Measurements from ENCODE around the gene ADCY2. TPM values are rescaled to one million over a fixed set of nuclear protein-coding genes. Genes with fewer than 3 reads are reported as not detected.
A peak's percentile ranks its signal among the peaks of the same experiment; 100 is the strongest.

ADCY2 gene
- total and polyA plus RNA-seq, 4 donors, result 25.4 to 145 (median 71.1) TPM

DNA sequence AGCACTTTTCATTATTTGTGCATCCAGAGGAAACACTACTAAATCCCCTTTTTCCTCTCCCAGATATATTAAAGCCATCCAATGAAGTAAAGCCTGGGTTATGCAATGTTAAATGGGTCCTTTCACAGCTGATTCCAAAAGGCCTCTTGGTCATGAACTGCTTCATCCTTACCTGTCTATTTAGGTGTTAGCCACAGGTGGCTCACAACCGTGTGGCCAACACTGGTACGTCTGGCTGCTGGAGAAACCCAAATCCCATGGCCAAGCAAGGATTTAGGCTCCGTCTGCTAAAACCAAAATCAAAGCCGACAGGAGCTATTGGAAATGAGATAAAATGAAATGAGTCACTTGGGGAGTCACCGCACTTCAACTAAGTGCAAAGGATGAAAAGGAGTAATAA is 193.9 kb downstream of the ADCY2 start:
- Histone ChIP-seq H3K9me3 (ENCODE audit: control insufficient read depth, insufficient read depth, low read length) (no peaks in the 10 kb centered on the region), H3K27me3 (ENCODE audit: control insufficient read depth, insufficient read depth, low read length) (no peaks in the 10 kb centered on the region), H3K27ac (ENCODE audit: low read depth, low read length) (no peak overlapping the region), H3K36me3 (ENCODE audit: control insufficient read depth, insufficient read depth, low read length) (no peaks in the 10 kb centered on the region), H3K4me3 (ENCODE audit: low read depth, low read length) (no peak overlapping the region), H3K4me1 (ENCODE audit: control insufficient read depth, insufficient read depth, low read length) (no peaks in the 10 kb centered on the region)
- 62% methylated on average over 4 of the region's 5 CpGs for WGBS (ENCODE audit: insufficient coverage)
- DNase-seq (ENCODE audit: low read depth in 4 of 6, low spot score in 6 of 6), result no peak

DNA sequence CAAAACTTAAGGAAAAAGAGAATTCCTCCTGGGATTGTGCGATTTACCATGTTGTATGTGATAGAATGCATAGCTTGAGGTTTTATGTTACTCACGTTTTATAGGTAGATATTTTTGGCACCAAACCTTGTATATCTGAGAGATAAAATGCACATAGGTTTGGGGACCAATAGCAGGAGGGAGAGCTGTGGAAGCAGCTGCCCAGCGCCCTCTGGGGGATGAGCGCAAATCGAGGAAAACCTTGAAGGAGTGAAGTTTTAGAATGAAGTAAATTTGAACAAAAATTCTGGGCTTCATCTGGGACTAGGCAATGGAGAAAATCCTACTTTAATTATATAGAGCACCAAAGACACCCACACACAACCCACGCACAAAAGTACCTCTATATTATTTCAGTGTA is 197.0 kb downstream of the ADCY2 start:
- no peaks in the 10 kb centered on the region for H3K27me3 ChIP-seq (ENCODE audit: control insufficient read depth, insufficient read depth, low read length)
- no peaks in the 10 kb centered on the region for H3K9me3 ChIP-seq (ENCODE audit: control insufficient read depth, insufficient read depth, low read length)
- peaks cover 5% of the 10 kb centered on the region for H3K4me1 ChIP-seq (ENCODE audit: control insufficient read depth, insufficient read depth, low read length)
- H3K4me3 ChIP-seq (ENCODE audit: low read depth, low read length), result no peak overlapping the region
- peak in 2 of 6 donors; percentile 25 to 50 for DNase-seq (ENCODE audit: low read depth in 4 of 6, low spot score in 6 of 6)
- 52% methylated on average over 5 of the region's 6 CpGs for WGBS (ENCODE audit: insufficient coverage)
- H3K36me3 ChIP-seq (ENCODE audit: control insufficient read depth, insufficient read depth, low read length), result no peaks in the 10 kb centered on the region
- no peak overlapping the region for H3K27ac ChIP-seq (ENCODE audit: low read depth, low read length)

DNA sequence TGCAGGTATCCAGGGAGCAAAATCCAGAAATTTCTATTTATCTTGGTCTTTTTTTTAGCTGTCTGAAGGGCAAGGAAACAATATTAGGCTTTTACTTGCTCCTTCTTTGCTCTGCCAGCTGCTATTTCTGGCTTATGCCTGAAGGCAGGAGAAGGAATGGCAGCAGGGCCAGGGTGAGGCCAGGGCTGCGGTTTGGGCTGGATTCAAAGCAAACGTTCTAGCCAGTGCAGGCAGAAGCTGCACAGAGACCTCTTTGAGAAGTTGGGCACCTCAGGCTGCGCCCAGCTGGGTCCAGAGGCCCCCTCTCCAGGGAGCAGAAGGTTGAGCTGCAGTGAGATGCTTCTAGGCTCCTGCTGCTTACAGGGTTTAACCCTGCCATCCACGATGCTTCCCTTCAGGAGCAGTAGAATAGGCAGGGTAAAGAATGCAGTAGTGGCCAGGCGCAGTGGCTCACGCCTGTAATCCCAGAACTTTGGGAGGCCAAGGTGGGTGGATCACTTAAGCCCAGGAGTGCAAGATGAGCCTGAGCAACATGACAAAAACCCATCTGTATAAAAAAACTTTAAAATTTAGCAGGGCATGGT is 201.2 kb downstream of the ADCY2 start:
- H3K27ac ChIP-seq (ENCODE audit: low read depth, low read length), result no peak overlapping the region
- peak in 1 of 6 donors; percentile 27 for DNase-seq (ENCODE audit: low read depth in 4 of 6, low spot score in 6 of 6)

DNA sequence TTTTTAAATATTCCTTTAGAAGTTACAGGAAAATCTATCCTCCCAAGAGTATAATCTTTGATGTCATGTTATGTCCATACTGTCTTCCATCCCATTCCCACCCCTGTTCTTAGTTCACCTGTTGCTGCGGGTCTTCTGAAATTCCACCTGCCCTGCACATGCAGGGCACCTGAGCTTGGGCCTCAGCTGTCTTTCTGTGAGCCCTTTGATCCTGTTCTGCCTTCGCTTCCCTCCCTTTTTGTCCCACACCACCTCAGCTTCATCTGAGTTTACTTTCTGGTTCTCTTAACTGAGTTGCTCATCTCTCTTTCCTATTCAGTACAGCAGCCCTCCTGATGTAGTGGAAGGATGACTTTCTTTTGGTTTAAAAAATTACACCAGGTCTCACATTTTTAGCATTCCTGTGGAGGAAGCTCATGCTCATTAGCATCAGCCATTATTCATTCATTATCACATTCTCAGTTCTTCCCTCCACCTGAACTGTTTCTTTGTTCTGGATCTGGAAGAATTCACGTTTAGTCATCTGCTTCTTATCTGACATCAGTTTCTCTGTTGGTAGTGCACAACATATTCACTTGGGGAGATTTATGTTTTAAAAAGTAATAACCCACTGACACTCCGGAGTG is 211.0 kb downstream of the ADCY2 start:
- Histone ChIP-seq H3K4me1 (ENCODE audit: control insufficient read depth, insufficient read depth, low read length) (peaks cover 4% of the 10 kb centered on the region), H3K27me3 (ENCODE audit: control insufficient read depth, insufficient read depth, low read length) (no peaks in the 10 kb centered on the region), H3K4me3 (ENCODE audit: low read depth, low read length) (no peak overlapping the region), H3K27ac (ENCODE audit: low read depth, low read length) (no peak overlapping the region), H3K36me3 (ENCODE audit: control insufficient read depth, insufficient read depth, low read length) (no peaks in the 10 kb centered on the region), H3K9me3 (ENCODE audit: control insufficient read depth, insufficient read depth, low read length) (no peaks in the 10 kb centered on the region)
- DNase-seq (ENCODE audit: low read depth in 4 of 6, low spot score in 6 of 6), result no peak
- 91% methylated on average over 2 of the region's 4 CpGs for WGBS (ENCODE audit: insufficient coverage)

More for the DNA sequence above, 201.2 kb downstream of the ADCY2 start:
- H3K27me3 ChIP-seq (ENCODE audit: control insufficient read depth, insufficient read depth, low read length), result no peaks in the 10 kb centered on the region
- peaks cover 5% of the 10 kb centered on the region for H3K4me1 ChIP-seq (ENCODE audit: control insufficient read depth, insufficient read depth, low read length)
- no peaks in the 10 kb centered on the region for H3K9me3 ChIP-seq (ENCODE audit: control insufficient read depth, insufficient read depth, low read length)
- no peak overlapping the region for H3K4me3 ChIP-seq (ENCODE audit: low read depth, low read length)
- WGBS (ENCODE audit: insufficient coverage), result 77% methylated on average over 3 of the region's 6 CpGs
- no peaks in the 10 kb centered on the region for H3K36me3 ChIP-seq (ENCODE audit: control insufficient read depth, insufficient read depth, low read length)

DNA sequence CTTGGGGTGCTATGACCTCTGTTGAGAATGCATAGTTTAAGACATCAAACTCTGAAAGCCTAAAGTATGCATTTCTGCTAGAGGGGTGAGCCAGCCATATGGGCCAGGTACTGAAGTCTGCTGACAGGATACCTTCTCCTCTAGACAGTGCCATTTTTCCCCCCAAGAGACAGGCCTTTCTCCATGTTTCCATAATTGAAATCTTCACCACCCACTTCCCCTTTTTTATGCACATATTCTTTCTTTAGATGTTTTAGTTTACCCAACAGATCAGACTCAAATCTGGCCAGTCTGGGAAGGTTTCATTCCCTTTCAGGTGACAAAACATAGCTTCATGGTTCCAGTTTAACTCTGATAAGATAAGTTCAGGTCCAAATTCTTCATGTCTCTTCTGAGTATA is 212.8 kb downstream of the ADCY2 start:
- no peak for DNase-seq (ENCODE audit: low read depth in 4 of 6, low spot score in 6 of 6)
- no peaks in the 10 kb centered on the region for H3K27me3 ChIP-seq (ENCODE audit: control insufficient read depth, insufficient read depth, low read length)
- H3K36me3 ChIP-seq (ENCODE audit: control insufficient read depth, insufficient read depth, low read length), result no peaks in the 10 kb centered on the region
- no peak overlapping the region for H3K4me3 ChIP-seq (ENCODE audit: low read depth, low read length)
- H3K9me3 ChIP-seq (ENCODE audit: control insufficient read depth, insufficient read depth, low read length), result no peaks in the 10 kb centered on the region
- peaks cover 4% of the 10 kb centered on the region for H3K4me1 ChIP-seq (ENCODE audit: control insufficient read depth, insufficient read depth, low read length)
- H3K27ac ChIP-seq (ENCODE audit: low read depth, low read length), result no peak overlapping the region

DNA sequence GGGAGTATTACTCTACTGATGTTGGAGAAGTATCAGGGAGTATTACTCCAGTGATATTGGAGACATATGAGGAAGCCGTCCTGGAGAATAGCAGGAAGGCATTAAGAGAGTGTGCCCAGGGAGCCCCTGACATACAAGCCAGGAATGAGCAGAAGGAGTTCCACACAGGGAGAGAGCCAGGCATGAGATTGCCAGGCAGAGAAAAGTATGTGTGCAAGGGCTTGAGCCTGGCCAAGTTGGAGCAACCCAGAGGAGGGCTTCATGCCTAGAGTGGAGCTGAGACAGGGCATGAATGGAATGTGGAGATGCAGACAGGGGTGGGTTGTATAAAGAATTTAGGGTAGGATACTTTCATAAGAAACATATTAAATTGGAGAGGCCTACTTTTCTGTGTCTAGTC is 213.8 kb downstream of the ADCY2 start:
- peaks cover 4% of the 10 kb centered on the region for H3K4me1 ChIP-seq (ENCODE audit: control insufficient read depth, insufficient read depth, low read length)
- peak in 1 of 6 donors; percentile 64 for DNase-seq (ENCODE audit: low read depth in 4 of 6, low spot score in 6 of 6)
- H3K4me3 ChIP-seq (ENCODE audit: low read depth, low read length), result no peak overlapping the region
- 43% methylated on average over 1 of the region's 1 CpG for WGBS (ENCODE audit: insufficient coverage)
- H3K36me3 ChIP-seq (ENCODE audit: control insufficient read depth, insufficient read depth, low read length), result no peaks in the 10 kb centered on the region
- H3K27ac ChIP-seq (ENCODE audit: low read depth, low read length), result peak overlapping the region; percentile 34
- no peaks in the 10 kb centered on the region for H3K27me3 ChIP-seq (ENCODE audit: control insufficient read depth, insufficient read depth, low read length)
- no peaks in the 10 kb centered on the region for H3K9me3 ChIP-seq (ENCODE audit: control insufficient read depth, insufficient read depth, low read length)

DNA sequence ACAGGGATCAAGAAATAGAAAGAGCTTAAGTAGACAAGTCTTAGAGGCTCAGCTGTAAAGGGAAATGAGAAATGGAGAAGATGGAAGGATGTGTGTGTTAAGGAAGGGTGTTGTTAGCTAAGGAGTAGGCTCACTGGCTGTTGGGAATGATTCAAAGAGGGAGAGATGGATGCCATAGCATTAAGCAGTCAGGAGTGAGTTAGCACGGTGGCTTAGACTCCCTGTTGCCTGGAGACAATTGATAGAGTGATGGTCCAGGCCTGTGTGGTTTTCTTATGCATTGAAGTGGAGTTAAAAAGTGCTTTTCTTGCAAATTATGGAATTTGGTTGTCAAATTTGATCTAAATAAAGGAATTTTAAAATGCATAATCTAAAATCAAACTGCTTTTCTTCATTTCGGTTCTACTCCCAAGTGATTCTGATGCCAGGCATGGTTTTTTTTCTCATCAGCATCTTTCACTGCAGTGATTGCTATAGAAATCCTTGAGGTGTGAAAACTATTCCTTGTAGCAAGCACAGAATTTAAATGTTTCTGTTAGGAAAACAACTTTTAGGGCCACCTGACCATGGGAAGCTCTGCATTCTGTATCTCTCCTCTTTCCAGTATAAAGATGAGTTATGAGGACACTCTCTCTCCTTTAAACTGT is 214.7 kb downstream of the ADCY2 start:
- WGBS (ENCODE audit: insufficient coverage), result 42% methylated on average over 1 of the region's 2 CpGs
- no peak overlapping the region for H3K4me3 ChIP-seq (ENCODE audit: low read depth, low read length)
- no peaks in the 10 kb centered on the region for H3K27me3 ChIP-seq (ENCODE audit: control insufficient read depth, insufficient read depth, low read length)
- H3K4me1 ChIP-seq (ENCODE audit: control insufficient read depth, insufficient read depth, low read length), result peaks cover 4% of the 10 kb centered on the region
- peak in 3 of 6 donors; percentile 7 to 85 (median 52) for DNase-seq (ENCODE audit: low read depth in 4 of 6, low spot score in 6 of 6)
- H3K36me3 ChIP-seq (ENCODE audit: control insufficient read depth, insufficient read depth, low read length), result no peaks in the 10 kb centered on the region
- H3K9me3 ChIP-seq (ENCODE audit: control insufficient read depth, insufficient read depth, low read length), result no peaks in the 10 kb centered on the region
- peak overlapping the region; percentile 34 for H3K27ac ChIP-seq (ENCODE audit: low read depth, low read length)

DNA sequence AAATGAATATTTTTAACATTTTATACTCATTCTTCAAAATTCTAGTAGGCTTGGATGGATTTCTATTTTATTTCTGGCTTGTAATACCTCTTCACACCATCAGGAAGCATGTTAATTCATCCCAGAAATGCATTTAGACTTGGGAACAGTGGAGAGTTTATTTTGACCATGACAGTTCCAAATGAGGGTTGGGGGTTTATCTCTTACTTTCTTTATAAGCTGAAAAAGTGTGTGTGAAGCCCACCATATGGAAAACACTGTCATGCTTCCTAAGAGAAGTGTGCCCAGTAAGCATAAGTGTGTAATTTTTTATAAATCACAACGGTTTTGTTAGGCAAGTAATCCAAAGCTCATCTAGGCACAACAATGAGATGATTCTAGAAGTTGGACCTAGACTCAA is 215.6 kb downstream of the ADCY2 start:
- Histone ChIP-seq H3K9me3 (ENCODE audit: control insufficient read depth, insufficient read depth, low read length) (no peaks in the 10 kb centered on the region), H3K27me3 (ENCODE audit: control insufficient read depth, insufficient read depth, low read length) (no peaks in the 10 kb centered on the region), H3K4me1 (ENCODE audit: control insufficient read depth, insufficient read depth, low read length) (peaks cover 4% of the 10 kb centered on the region), H3K36me3 (ENCODE audit: control insufficient read depth, insufficient read depth, low read length) (no peaks in the 10 kb centered on the region), H3K4me3 (ENCODE audit: low read depth, low read length) (no peak overlapping the region), H3K27ac (ENCODE audit: low read depth, low read length) (no peak overlapping the region)
- peak in 1 of 6 donors; percentile 84 for DNase-seq (ENCODE audit: low read depth in 4 of 6, low spot score in 6 of 6)
- WGBS (ENCODE audit: insufficient coverage), result no CpG with 5 or more reads among the region's 1 CpG

DNA sequence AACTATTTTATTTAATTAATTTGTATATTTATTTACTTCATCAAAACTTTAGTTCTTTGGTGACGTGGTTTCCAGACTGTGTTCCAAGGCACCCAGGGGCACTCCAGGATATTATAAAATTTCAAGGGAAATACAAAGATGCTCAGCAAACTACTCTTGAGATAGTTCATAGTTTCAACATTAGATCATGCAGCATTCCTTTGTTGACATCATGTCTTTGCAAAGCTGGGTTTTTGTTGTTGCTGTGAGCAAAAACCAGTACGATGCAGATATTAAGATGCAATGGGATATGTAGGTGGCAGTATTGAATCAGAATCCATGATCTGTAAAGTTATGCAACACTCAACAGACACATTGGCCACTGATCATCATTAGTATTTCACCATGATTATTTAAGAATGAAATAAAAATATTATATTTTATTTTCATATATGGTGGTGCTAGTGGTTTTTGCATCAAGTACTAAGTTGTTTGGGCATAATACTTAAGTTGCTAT is 219.7 kb downstream of the ADCY2 start:
- H3K4me1 ChIP-seq (ENCODE audit: control insufficient read depth, insufficient read depth, low read length), result no peaks in the 10 kb centered on the region
- H3K4me3 ChIP-seq (ENCODE audit: low read depth, low read length), result no peak overlapping the region
- H3K9me3 ChIP-seq (ENCODE audit: control insufficient read depth, insufficient read depth, low read length), result no peaks in the 10 kb centered on the region
- no CpG with 5 or more reads among the region's 2 CpGs for WGBS (ENCODE audit: insufficient coverage)
- no peaks in the 10 kb centered on the region for H3K27me3 ChIP-seq (ENCODE audit: control insufficient read depth, insufficient read depth, low read length)
- H3K36me3 ChIP-seq (ENCODE audit: control insufficient read depth, insufficient read depth, low read length), result no peaks in the 10 kb centered on the region
- DNase-seq (ENCODE audit: low read depth in 4 of 6, low spot score in 6 of 6), result no peak
- no peak overlapping the region for H3K27ac ChIP-seq (ENCODE audit: low read depth, low read length)

DNA sequence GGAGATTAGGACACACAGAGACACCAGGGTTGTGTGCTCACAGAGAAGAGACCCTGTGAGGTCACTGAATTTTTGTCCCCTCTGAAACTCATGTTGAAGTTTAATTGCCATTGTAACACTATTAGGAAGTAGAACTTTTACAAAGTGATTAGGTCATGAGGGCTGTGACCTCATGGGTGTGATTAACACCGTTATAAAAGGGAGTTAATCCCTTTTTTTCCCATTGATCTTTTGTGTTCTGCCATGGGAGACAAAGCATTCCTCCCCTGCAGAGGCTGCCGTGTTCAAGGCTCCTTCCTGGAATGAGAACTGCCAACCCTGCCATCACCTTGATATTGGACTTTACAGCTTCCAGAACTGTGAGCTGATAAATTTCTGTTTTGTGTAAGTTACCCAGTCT is 221.0 kb downstream of the ADCY2 start:
- no peaks in the 10 kb centered on the region for H3K27me3 ChIP-seq (ENCODE audit: control insufficient read depth, insufficient read depth, low read length)
- no peaks in the 10 kb centered on the region for H3K9me3 ChIP-seq (ENCODE audit: control insufficient read depth, insufficient read depth, low read length)
- no peak for DNase-seq (ENCODE audit: low read depth in 4 of 6, low spot score in 6 of 6)
- WGBS (ENCODE audit: insufficient coverage), result 40% methylated on average over 1 of the region's 2 CpGs
- no peak overlapping the region for H3K4me3 ChIP-seq (ENCODE audit: low read depth, low read length)
- no peaks in the 10 kb centered on the region for H3K4me1 ChIP-seq (ENCODE audit: control insufficient read depth, insufficient read depth, low read length)
- H3K36me3 ChIP-seq (ENCODE audit: control insufficient read depth, insufficient read depth, low read length), result no peaks in the 10 kb centered on the region
- no peak overlapping the region for H3K27ac ChIP-seq (ENCODE audit: low read depth, low read length)
